GM12878 (cell line): ENCODE data around the gene ATF6. TPM values are rescaled to one million over a fixed set of nuclear protein-coding genes. Genes with fewer than 3 reads are reported as not detected.

Source experiments
- ATAC-seq: fragments of 200-7000 bp; cut with Tn5 transposase; 3 replicates; pipeline ENCODE4 v1.9.1; 2020; ENCODE audit warnings: mild to moderate bottlenecking, moderate library complexity
- BruUV-seq: library from RNA; stranded (reverse); fragments of 400-500 nt; replicated peaks from 2 replicates; lab custom pipeline; 2021; lab: Mats Ljungman, UMichigan
- CTCF ChIA-PET: fragments of 300-600 bp; sonication (Branson Sonifier 250); formaldehyde crosslinking; extraction: SDS; loops from one replicate; lab custom pipeline; 2021; ENCODE audit warnings: inconsistent platforms; lab: Yijun Ruan, JAX
- POLR2A ChIA-PET: fragments of 350-600 bp; formaldehyde crosslinking; extraction: SDS; loops from one replicate; lab custom pipeline; 2021; ENCODE audit warnings: inconsistent platforms; lab: Charles Lee
- RAD21 ChIA-PET: fragments of 300-600 bp; sonication (Branson Sonifier 250); formaldehyde crosslinking; loops from one replicate; lab custom pipeline; 2023; ENCODE audit warnings: antibody characterized with exemption; ENCODE audit not compliant: unreplicated experiment; lab: Charles Lee
- SMC1A ChIA-PET: fragments of 300-600 bp; sonication (Branson Sonifier 250); formaldehyde crosslinking; loops from one replicate; lab custom pipeline; 2023; ENCODE audit not compliant: unreplicated experiment, uncharacterized antibody; lab: Charles Lee
- DNase-seq: peaks from one replicate; pipeline ENCODE4 v3.0.0-alpha.2; 2011; ENCODE audit warnings: low read depth, low spot score
- FAIRE-seq: peaks from 3 replicates; lab custom pipeline; 2011; peaks lifted over from hg19 to GRCh38; lab: Jason Lieb, UNC
- H2AFZ ChIP-seq: 2 replicates; pipeline ENCODE4 v1.6.0; 2011; ENCODE audit warnings: low read depth, low read length, control low read depth; ENCODE audit not compliant: control insufficient read depth
- H3K27ac ChIP-seq: 2 replicates; pipeline ENCODE4 v1.5.1; 2011; ENCODE audit warnings: control low read depth; ENCODE audit not compliant: control insufficient read depth, insufficient read depth
- H3K27me3 ChIP-seq, 2 experiments: replicated peaks in 1 of 2; 2 replicates each; pipeline versions ENCODE4 v1.6.0 to v1.6.1; 2011; ENCODE audit warnings: low read length in 1 of 2; ENCODE audit not compliant: control insufficient read depth in 2 of 2, insufficient read depth in 2 of 2
- H3K36me3 ChIP-seq, 2 experiments: 2 replicates each; pipeline ENCODE4 v1.5.1; 2011; ENCODE audit warnings: low read length in 1 of 2; ENCODE audit not compliant: control insufficient read depth in 2 of 2, insufficient read depth in 2 of 2
- H3K4me1 ChIP-seq: 2 replicates; pipeline ENCODE4 v1.6.1; 2011; ENCODE audit warnings: mild to moderate bottlenecking, low read length, moderate library complexity, mixed read lengths; ENCODE audit not compliant: control insufficient read depth, insufficient read depth
- H3K4me2 ChIP-seq: 2 replicates; pipeline ENCODE4 v1.6.0; 2011; ENCODE audit warnings: control low read depth; ENCODE audit not compliant: control insufficient read depth, insufficient read depth
- H3K4me3 ChIP-seq: fragments of 200-600 bp; sonication (generic); 2 replicates; pipeline ENCODE4 v1.5.1; 2016
- H3K79me2 ChIP-seq: 2 replicates; pipeline ENCODE4 v1.6.0; 2011; ENCODE audit warnings: low read length; ENCODE audit not compliant: control insufficient read depth, insufficient read depth
- H3K9ac ChIP-seq: 2 replicates; pipeline ENCODE4 v1.8.0; 2011; ENCODE audit warnings: low read length, control low read depth, mixed read lengths; ENCODE audit not compliant: control insufficient read depth, insufficient read depth
- H3K9me3 ChIP-seq: replicated peaks from 3 replicates; pipeline ENCODE4 v1.5.1; 2011; ENCODE audit warnings: mild to moderate bottlenecking, low read length; ENCODE audit not compliant: control insufficient read depth, insufficient read depth
- H4K20me1 ChIP-seq: 2 replicates; pipeline ENCODE4 v1.6.0; 2011; ENCODE audit not compliant: control insufficient read depth, insufficient read depth
- ASH2L ChIP-seq: fragments of 300-600, 200-600 bp; sonication (generic); IDR thresholded peaks from 2 replicates; pipeline ENCODE4 v1.6.1; 2017; ENCODE audit warnings: low read depth, mild to moderate bottlenecking, borderline replicate concordance
- CBX5 ChIP-seq: sonication (generic); IDR thresholded peaks from 2 replicates; pipeline ENCODE4 v1.6.1; 2016; ENCODE audit warnings: low read depth, moderate library complexity, mild to moderate bottlenecking, inconsistent platforms
- CUX1 ChIP-seq: IDR thresholded peaks from 2 replicates; pipeline ENCODE4 v1.6.1; 2012; ENCODE audit warnings: improper control_type of control experiment, low read depth, low read length; ENCODE audit not compliant: insufficient replicate concordance
- ESRRA ChIP-seq: IDR thresholded peaks from 2 replicates; pipeline ENCODE4 v1.6.1; 2012; ENCODE audit warnings: mild to moderate bottlenecking, low read length, improper control_type of control experiment
- NR2C2 ChIP-seq: IDR thresholded peaks from 2 replicates; pipeline ENCODE4 v1.6.1; 2011; ENCODE audit warnings: borderline replicate concordance, low read depth; ENCODE audit not compliant: control insufficient read depth, insufficient read length
- POU2F2 ChIP-seq: IDR thresholded peaks from 3 replicates; pipeline ENCODE4 v1.6.1; 2011; ENCODE audit warnings: low read depth, mild to moderate bottlenecking, low read length, borderline replicate concordance
- RB1 ChIP-seq: fragments of 450-650 bp; formaldehyde crosslinking; IDR thresholded peaks from 2 replicates; pipeline ENCODE4 v1.6.1; 2017; ENCODE audit warnings: mild to moderate bottlenecking, borderline replicate concordance
- SIN3A ChIP-seq: IDR thresholded peaks from 2 replicates; pipeline ENCODE4 v1.6.1; 2012; ENCODE audit warnings: low read depth, low read length, improper control_type of control experiment
- SREBF2 ChIP-seq: IDR thresholded peaks from 2 replicates; pipeline ENCODE4 v1.6.1; 2012; ENCODE audit warnings: mild to moderate bottlenecking, low read length
- SRF ChIP-seq, 2 experiments: IDR thresholded peaks; 2 replicates each; pipeline ENCODE4 v1.6.1; 2011; ENCODE audit warnings: low read depth in 2 of 2, low read length in 2 of 2, mild to moderate bottlenecking in 1 of 2, moderate library complexity in 1 of 2
- STAT1 ChIP-seq: fragments of 450-650 bp; conservative IDR thresholded peaks from 2 replicates; pipeline ENCODE4 v1.6.1; 2014; ENCODE audit warnings: antibody characterized with exemption, mild to moderate bottlenecking
- STAT3 ChIP-seq: IDR thresholded peaks from 2 replicates; pipeline ENCODE4 v1.6.1; 2011; ENCODE audit warnings: low read depth, low read length, improper control_type of control experiment
- TCF7 ChIP-seq: IDR thresholded peaks from 2 replicates; pipeline ENCODE4 v1.6.1; 2014; ENCODE audit warnings: antibody characterized with exemption, borderline replicate concordance
- ZNF622 ChIP-seq: fragments of 450-650 bp; IDR thresholded peaks from 2 replicates; pipeline ENCODE4 v1.6.1; 2017; ENCODE audit warnings: mild to moderate bottlenecking, inconsistent platforms
- WGBS: methylation state at CpG from one replicate; pipeline ENCODE4 v1.1.6; 2016; ENCODE audit warnings: low lambda C conversion rate; ENCODE audit not compliant: insufficient replicate concordance, insufficient coverage; ENCODE audit errors: missing lambda C conversion rate; 5-methylcytosine and 5-hydroxymethylcytosine counted together
- in situ Hi-C: fragments of 300-500 bp; cut with MboI; formaldehyde crosslinking; loops from 9 replicates; pipeline ENCODE4 v1.14.3; 2018; ENCODE audit warnings: mixed read lengths
- intact Hi-C: fragments of 100-400 bp; cut with micrococcal nuclease; formaldehyde crosslinking; loops from one replicate; pipeline ENCODE4 v1.14.2; 2022; ENCODE audit not compliant: unreplicated experiment
- polyA plus RNA-seq, 11 experiments: library from polyadenylated mRNA; depleted of rRNA in 4 of 11; unstranded in 6 of 11; stranded (reverse) in 5 of 11; fragments of >200 nt; fragmentation: Nextera tagmentation in 4 of 11; fragmentation: Illumina TruSeq in 1 of 11; extraction: Ambion mirVana in 4 of 11; extraction: Trizol in 1 of 11; gene quantifications; 1 replicate in 1 of 11; 2 replicates in 10 of 11; pipeline versions ENCODE4 v1.2.1 to v1.2.3, GENCODE V29; 2011 to 2016; ENCODE audit warnings: inconsistent platforms in 2 of 11, missing spikeins in 2 of 11, low read depth in 1 of 11
- total RNA-seq, 4 experiments: library from RNA; depleted of rRNA in 3 of 4; stranded (reverse); fragments of >200 nt in 3 of 4; fragmentation: Illumina TruSeq in 1 of 4; extraction: Trizol in 1 of 4; gene quantifications; 2 replicates each; pipeline versions ENCODE4 v1.2.1 to v1.2.3, GENCODE V29; 2013 to 2021

The ATF6 gene
- total and polyA plus RNA-seq, 10 of the 15 experiments (the other 5 are each of a cell fraction or from before 2014, with no cell fraction given): 7.8 to 24.3 (median 14.7) TPM

- no peaks in the 10 kb centered on the region for H4K20me1 ChIP-seq
- H2AFZ ChIP-seq: no peak overlapping the region
- ChIA-PET RAD21 (no interaction called here), CTCF (no interaction called here), POLR2A (no interaction called here), SMC1A (no interaction called here)
- intact Hi-C loops: no loop called here
- no peak for ATAC-seq
- BruUV-seq: no TSS peak
- in situ Hi-C loops: no loop called here
- peaks cover 0 to 4% of the 10 kb centered on the region in 2 experiments; a peak in 2 of 4 replicates for H3K27me3 ChIP-seq
- 41% methylated on average over 9 of the region's 9 CpGs for WGBS
- no peak for TF ChIP-seq ESRRA
- no peak for TF ChIP-seq POU2F2
- no peak for TF ChIP-seq STAT3
- no peak for TF ChIP-seq SREBF2
- no peaks in the 10 kb centered on the region for H3K79me2 ChIP-seq
- no peak overlapping the region for H3K4me2 ChIP-seq
- no peak overlapping the region for H3K9ac ChIP-seq
- H3K4me3 ChIP-seq: no peak overlapping the region
- H3K4me1 ChIP-seq: no peaks in the 10 kb centered on the region
- no peak overlapping the region for H3K27ac ChIP-seq
- no peak for FAIRE-seq
- no peak for DNase-seq
- H3K9me3 ChIP-seq: no peaks in the 10 kb centered on the region; the same call in 2 of the 3 replicates
- H3K36me3 ChIP-seq: no peaks in the 10 kb centered on the region
These were observed 216.8 kb downstream of the ATF6 start for GRCh38 chr1:161982917-161983316.

GRCh38 chr1:161983725-161984124 lies 217.6 kb downstream of the ATF6 start:
- no peak for FAIRE-seq
- no peak for TF ChIP-seq TCF7
- TF ChIP-seq NR2C2: no peak
- TF ChIP-seq RB1: no peak
- no peak for TF ChIP-seq STAT1
- TF ChIP-seq CUX1: no peak
- TF ChIP-seq SRF (IDR thresholded peaks at IDR 0.05; ENCODE audit: low read depth in 2 of 2, low read length in 2 of 2): no peak
- no peak for TF ChIP-seq SIN3A
- TF ChIP-seq ZNF622: no peak
- no peak for TF ChIP-seq ASH2L
- TF ChIP-seq CBX5: no peak
- Histone ChIP-seq H3K9me3 (no peaks in the 10 kb centered on the region; the same call in 2 of the 3 replicates), H3K79me2 (no peaks in the 10 kb centered on the region), H3K4me2 (no peak overlapping the region), H3K4me1 (no peaks in the 10 kb centered on the region), H3K9ac (no peak overlapping the region), H4K20me1 (no peaks in the 10 kb centered on the region), H3K36me3 (no peaks in the 10 kb centered on the region), H3K27ac (no peak overlapping the region), H2AFZ (no peak overlapping the region), H3K27me3 (peaks cover 0 to 4% of the 10 kb centered on the region in 2 experiments; a peak in 2 of 4 replicates), H3K4me3 (no peak overlapping the region)
- ChIA-PET RAD21 (no interaction called here), POLR2A (no interaction called here), CTCF (no interaction called here), SMC1A (no interaction called here)
- WGBS: 50% methylated on average over 22 of the region's 22 CpGs
- no TSS peak for BruUV-seq
- DNase-seq: no peak
- intact Hi-C loops: no loop called here
- ATAC-seq: no peak
- in situ Hi-C loops: no loop called here
